GM10266 (cell line): Measurements from ENCODE around the gene IPO4.

Experiments
- DNase-seq: peaks from one replicate; pipeline ENCODE4 v3.0.0; 2012; ENCODE audit errors: extremely low spot score
- CTCF ChIP-seq: IDR thresholded peaks from 2 replicates; pipeline ENCODE4 v1.5.1; 2012; ENCODE audit warnings: mild to moderate bottlenecking, low read depth; ENCODE audit not compliant: control insufficient read depth, insufficient read depth; ENCODE audit errors: missing control alignments

IPO4 gene

GRCh38 chr14:24185026-24185425 lies 3.6 kb downstream of the IPO4 start:
- no peak for TF ChIP-seq CTCF
- no peak for DNase-seq

GRCh38 chr14:24184104-24184970 lies 4.3 kb downstream of the IPO4 start:
- TF ChIP-seq CTCF = no peak
- no peak for DNase-seq

GRCh38 chr14:24183014-24183481 lies 5.6 kb downstream of the IPO4 start:
- no peak for TF ChIP-seq CTCF
- no peak for DNase-seq

GRCh38 chr14:24182110-24182882 lies 6.3 kb downstream of the IPO4 start:
- no peak for TF ChIP-seq CTCF
- DNase-seq = no peak

- no peak for DNase-seq
- no peak for TF ChIP-seq CTCF
Measured at GRCh38 chr14:24181371-24182077, 7.1 kb downstream of the IPO4 start.

GRCh38 chr14:24179961-24180796 lies 8.4 kb downstream of the IPO4 start:
- no peak for DNase-seq
- TF ChIP-seq CTCF = no peak
